UCSD-AML1 (cell line): ENCODE data around the gene MAD1L1.

Experiments
- DNase-seq: peaks from one replicate; lab custom pipeline; 2025; ENCODE audit not compliant: unreplicated experiment; lab: John Stamatoyannopoulos, UW

MAD1L1 gene

GRCh38 chr7:2106440-2106839 is 126.3 kb downstream of the MAD1L1 start:
- no peak for DNase-seq

- DNase-seq: peak; percentile 45
These were observed 126.8 kb downstream of the MAD1L1 start for GRCh38 chr7:2105917-2106316.

- peak; percentile 39 for DNase-seq
These were observed 127.5 kb downstream of the MAD1L1 start for GRCh38 chr7:2105280-2105679.

- DNase-seq: no peak
These were observed 128.0 kb downstream of the MAD1L1 start for GRCh38 chr7:2104716-2105115.

- peak; percentile 87 for DNase-seq
These were observed 128.5 kb downstream of the MAD1L1 start for GRCh38 chr7:2104107-2104710.

GRCh38 chr7:2103071-2103898 is 129.5 kb downstream of the MAD1L1 start:
- DNase-seq: no peak

- DNase-seq: no peak
These were observed 130.4 kb downstream of the MAD1L1 start for GRCh38 chr7:2102375-2102723.

- DNase-seq: no peak
These were observed 130.9 kb downstream of the MAD1L1 start for GRCh38 chr7:2101630-2102374.

- peak; percentile 15 for DNase-seq
These were observed 132.2 kb downstream of the MAD1L1 start for GRCh38 chr7:2100278-2101208.

GRCh38 chr7:2099048-2099957 is 133.4 kb downstream of the MAD1L1 start:
- DNase-seq: peak; percentile 26

GRCh38 chr7:2098496-2098895 is 134.2 kb downstream of the MAD1L1 start:
- DNase-seq: no peak

- DNase-seq: no peak
These were observed 134.7 kb downstream of the MAD1L1 start for GRCh38 chr7:2098056-2098455.

GRCh38 chr7:2097492-2097891 is 135.3 kb downstream of the MAD1L1 start:
- no peak for DNase-seq

- no peak for DNase-seq
These were observed 135.9 kb downstream of the MAD1L1 start for GRCh38 chr7:2096692-2097387.

GRCh38 chr7:2095436-2095835 is 137.3 kb downstream of the MAD1L1 start:
- no peak for DNase-seq

- no peak for DNase-seq
These were observed 138.2 kb downstream of the MAD1L1 start for GRCh38 chr7:2094454-2095045.

- no peak for DNase-seq
These were observed 138.9 kb downstream of the MAD1L1 start for GRCh38 chr7:2093843-2094220.

GRCh38 chr7:2093215-2093842 is 139.4 kb downstream of the MAD1L1 start:
- DNase-seq: no peak
